Endothelial cell of umbilical vein (primary cell): ENCODE results near the gene EMX1. TPM values are rescaled to one million over a fixed set of nuclear protein-coding genes. Genes with fewer than 3 reads are reported as not detected.

Experiments used
- BruUV-seq: library from RNA; stranded (reverse); fragments of 400-500 nt; replicated peaks from 2 replicates; lab custom pipeline; 2021; lab: Mats Ljungman, UMichigan
- CTCF ChIA-PET: fragments of 300-600, 350-600 bp; sonication (Branson Sonifier 250); formaldehyde crosslinking; loops from one replicate; lab custom pipeline; 2021; ENCODE audit warnings: antibody characterized with exemption, inconsistent platforms; lab: Charles Lee
- POLR2A ChIA-PET: fragments of 300-600, 350-600 bp; sonication (Branson Sonifier 250); formaldehyde crosslinking; loops from one replicate; lab custom pipeline; 2021; ENCODE audit warnings: antibody characterized with exemption, inconsistent platforms; lab: Charles Lee
- DNase-seq: peaks from one replicate; pipeline ENCODE4 v3.0.0-alpha.2; 2011; ENCODE audit warnings: low read depth, low spot score
- FAIRE-seq: peaks from 2 replicates; lab custom pipeline; 2011; peaks lifted over from hg19 to GRCh38; lab: Jason Lieb, UNC
- H2AFZ ChIP-seq: 2 replicates; pipeline ENCODE4 v1.6.0; 2012; ENCODE audit warnings: low read depth, low read length, control low read depth, inconsistent platforms
- H3K27ac ChIP-seq: 2 replicates; pipeline ENCODE4 v1.5.1; 2011; ENCODE audit warnings: low read depth, mild to moderate bottlenecking, control low read depth, low read length, moderate library complexity; ENCODE audit not compliant: insufficient read depth
- H3K27me3 ChIP-seq, 2 experiments: 2 replicates each; pipeline versions ENCODE4 v1.6.0 to v1.6.1; 2011; ENCODE audit warnings: low read length in 2 of 2, mixed read lengths in 1 of 2; ENCODE audit not compliant: control insufficient read depth in 2 of 2, insufficient read depth in 2 of 2
- H3K36me3 ChIP-seq, 2 experiments: 2 replicates in 1 of 2; 3 replicates in 1 of 2; pipeline ENCODE4 v1.5.1; 2011; ENCODE audit warnings: low read length in 2 of 2, mild to moderate bottlenecking in 1 of 2, moderate library complexity in 1 of 2; ENCODE audit not compliant: control insufficient read depth in 2 of 2, insufficient read depth in 2 of 2; ENCODE audit errors: extremely low read depth in 1 of 2
- H3K4me1 ChIP-seq: 3 replicates; pipeline ENCODE4 v1.5.1; 2011; ENCODE audit warnings: mild to moderate bottlenecking, low read length; ENCODE audit not compliant: control insufficient read depth, insufficient read depth; ENCODE audit errors: extremely low read depth
- H3K4me2 ChIP-seq: 2 replicates; pipeline ENCODE4 v1.6.1; 2011; ENCODE audit warnings: low read length, control low read depth, mixed read lengths; ENCODE audit not compliant: insufficient read depth
- H3K4me3 ChIP-seq, 3 experiments: fragments of 200-600 bp in 1 of 3; sonication (generic), shearing (Covaris generic) in 1 of 3; replicated peaks in 1 of 3; 2 replicates each; pipeline ENCODE4 v1.5.1; 2011 to 2016; ENCODE audit warnings: control low read depth in 3 of 3, low read length in 3 of 3, mild to moderate bottlenecking in 2 of 3, inconsistent platforms in 1 of 3, low read depth in 1 of 3, moderate library complexity in 1 of 3; ENCODE audit not compliant: insufficient read depth in 1 of 3
- H3K79me2 ChIP-seq: 2 replicates; pipeline ENCODE4 v1.6.0; 2012; ENCODE audit warnings: low read length, inconsistent platforms; ENCODE audit not compliant: control insufficient read depth, insufficient read depth
- H3K9ac ChIP-seq: replicated peaks from 2 replicates; pipeline ENCODE3; 2011; ENCODE audit warnings: low read length, control low read depth; ENCODE audit not compliant: insufficient read depth; ENCODE audit errors: extremely low read depth
- H3K9me1 ChIP-seq: replicated peaks from 3 replicates; pipeline ENCODE4 v1.6.0; 2011; ENCODE audit warnings: mild to moderate bottlenecking, low read length; ENCODE audit not compliant: control insufficient read depth, insufficient read depth; ENCODE audit errors: extremely low read depth
- H3K9me3 ChIP-seq: replicated peaks from 2 replicates; pipeline ENCODE4 v1.5.1; 2012; ENCODE audit warnings: low read length, inconsistent platforms; ENCODE audit not compliant: control insufficient read depth, insufficient read depth
- H4K20me1 ChIP-seq: replicated peaks from 2 replicates; pipeline ENCODE3; 2011; ENCODE audit warnings: mild to moderate bottlenecking, low read length; ENCODE audit not compliant: control insufficient read depth, insufficient read depth; ENCODE audit errors: extremely low read depth
- EZH2 ChIP-seq: IDR thresholded peaks from 2 replicates; pipeline ENCODE4 v1.6.1; 2012; ENCODE audit warnings: borderline replicate concordance, low read depth, mild to moderate bottlenecking, moderate library complexity, low read length, inconsistent platforms; ENCODE audit not compliant: severe bottlenecking
- FOS ChIP-seq: IDR thresholded peaks from 2 replicates; pipeline ENCODE4 v1.6.1; 2011; ENCODE audit warnings: mild to moderate bottlenecking, low read length, moderate library complexity, borderline replicate concordance; ENCODE audit not compliant: insufficient read depth
- GATA2 ChIP-seq: IDR thresholded peaks from 2 replicates; pipeline ENCODE4 v1.7.0; 2011; ENCODE audit warnings: low read depth, mild to moderate bottlenecking, moderate library complexity, mixed read lengths, low read length; ENCODE audit not compliant: insufficient read length, insufficient read depth
- JUN ChIP-seq: IDR thresholded peaks from 2 replicates; pipeline ENCODE4 v1.6.1; 2011; ENCODE audit warnings: borderline replicate concordance, low read depth; ENCODE audit not compliant: insufficient read length, insufficient read depth
- MYC ChIP-seq: IDR thresholded peaks from one replicate; pipeline ENCODE4 v1.6.1; 2011; ENCODE audit warnings: mild to moderate bottlenecking, low read depth, low read length
- POLR2A ChIP-seq: IDR thresholded peaks from 2 replicates; pipeline ENCODE4 v1.6.1; 2012; ENCODE audit warnings: low read depth, mild to moderate bottlenecking, control low read depth, low read length
- POLR2AphosphoS5 ChIP-seq: IDR thresholded peaks from 2 replicates; pipeline ENCODE4 v1.6.1; 2012; ENCODE audit warnings: low read depth, mild to moderate bottlenecking, control low read depth, low read length, moderate library complexity; ENCODE audit not compliant: insufficient read depth
- dilution Hi-C: fragments of 300-500 bp; cut with MboI; formaldehyde crosslinking; loops from one replicate; pipeline ENCODE4 v1.15.0; 2019; ENCODE audit warnings: low sequenced_read_pairs; ENCODE audit not compliant: extremely low pct_ligation_motif_present
- intact Hi-C: fragments of 100-400 bp; cut with micrococcal nuclease; formaldehyde crosslinking; loops from one replicate; pipeline ENCODE4 v1.10.0; 2022
- polyA plus RNA-seq, 4 experiments: library from polyadenylated mRNA; depleted of rRNA in 3 of 4; stranded (reverse) in 3 of 4; unstranded in 1 of 4; fragments of >200 nt; gene quantifications; 2 replicates each; pipeline versions ENCODE4 v1.2.1 to v1.2.3, GENCODE V29; 2011 to 2012; ENCODE audit warnings: missing spikeins in 1 of 4
- total RNA-seq: library from RNA; stranded (reverse); gene quantifications from 2 replicates; pipeline ENCODE4 v1.2.3, GENCODE V29; 2021
- TF ChIP-seq, protein P1 (sequence below): IDR thresholded peaks from 2 replicates; pipeline ENCODE4 v1.6.1; 2011; ENCODE audit not compliant: insufficient read depth, insufficient read length
- TF ChIP-seq, protein P2 (sequence below), 2 donors: IDR thresholded peaks; 1 replicate in 1 of 2; 2 replicates in 1 of 2; pipeline ENCODE4 v1.5.1; 2011; ENCODE audit warnings: low read length in 2 of 2, mild to moderate bottlenecking in 2 of 2, moderate library complexity in 2 of 2, control low read depth in 1 of 2, inconsistent platforms in 1 of 2, low read depth in 1 of 2; ENCODE audit not compliant: insufficient read depth in 1 of 2; ENCODE audit errors: extremely low read depth in 1 of 2

The EMX1 gene
- total and polyA plus RNA-seq, 2 donors (not counting 3 experiments of a cell fraction or from before 2014, with no cell fraction given) = not detected

DNA sequence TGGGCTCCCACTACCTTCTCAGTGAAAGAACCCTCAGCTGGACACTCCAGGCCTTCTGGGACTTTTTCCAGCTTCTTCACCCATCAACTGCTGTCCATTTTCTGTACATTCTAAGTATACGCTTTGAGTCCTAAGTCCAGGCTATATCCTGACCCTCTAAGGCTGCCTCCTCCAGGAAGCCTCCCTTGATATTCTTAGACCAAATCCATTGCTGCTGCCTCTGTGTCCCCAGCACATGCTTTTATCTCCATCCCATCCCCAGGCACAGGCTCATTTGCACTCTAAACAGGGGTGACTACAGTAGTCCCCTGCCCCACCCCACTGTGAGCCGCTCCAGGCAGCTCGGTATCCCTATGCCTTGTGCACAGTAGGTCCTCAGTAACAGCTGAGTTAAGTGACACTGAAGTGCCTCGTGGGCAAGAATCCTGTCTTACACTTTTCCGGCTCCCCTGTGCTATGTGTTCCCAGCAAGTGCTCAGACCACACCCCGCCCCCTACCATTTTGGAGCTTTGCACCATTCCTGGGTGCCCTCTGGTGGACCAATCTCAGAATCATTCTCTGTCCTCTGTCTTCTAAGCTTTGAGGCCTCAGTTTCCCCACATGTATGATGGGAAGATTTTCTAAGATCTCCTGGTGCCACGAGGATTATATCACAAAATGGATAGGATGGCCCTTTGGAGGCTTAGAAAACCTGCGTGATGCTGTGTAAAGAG, 34.9 kb downstream of the EMX1 start:
- no peak for FAIRE-seq
- TF ChIP-seq, protein P1, sequence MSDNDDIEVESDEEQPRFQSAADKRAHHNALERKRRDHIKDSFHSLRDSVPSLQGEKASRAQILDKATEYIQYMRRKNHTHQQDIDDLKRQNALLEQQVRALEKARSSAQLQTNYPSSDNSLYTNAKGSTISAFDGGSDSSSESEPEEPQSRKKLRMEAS = no peak
- TF ChIP-seq JUN = no peak
- TF ChIP-seq POLR2A = no peak
- no peak for TF ChIP-seq POLR2AphosphoS5
- no peak for TF ChIP-seq EZH2
- TF ChIP-seq GATA2 = no peak
- TF ChIP-seq, protein P2, sequence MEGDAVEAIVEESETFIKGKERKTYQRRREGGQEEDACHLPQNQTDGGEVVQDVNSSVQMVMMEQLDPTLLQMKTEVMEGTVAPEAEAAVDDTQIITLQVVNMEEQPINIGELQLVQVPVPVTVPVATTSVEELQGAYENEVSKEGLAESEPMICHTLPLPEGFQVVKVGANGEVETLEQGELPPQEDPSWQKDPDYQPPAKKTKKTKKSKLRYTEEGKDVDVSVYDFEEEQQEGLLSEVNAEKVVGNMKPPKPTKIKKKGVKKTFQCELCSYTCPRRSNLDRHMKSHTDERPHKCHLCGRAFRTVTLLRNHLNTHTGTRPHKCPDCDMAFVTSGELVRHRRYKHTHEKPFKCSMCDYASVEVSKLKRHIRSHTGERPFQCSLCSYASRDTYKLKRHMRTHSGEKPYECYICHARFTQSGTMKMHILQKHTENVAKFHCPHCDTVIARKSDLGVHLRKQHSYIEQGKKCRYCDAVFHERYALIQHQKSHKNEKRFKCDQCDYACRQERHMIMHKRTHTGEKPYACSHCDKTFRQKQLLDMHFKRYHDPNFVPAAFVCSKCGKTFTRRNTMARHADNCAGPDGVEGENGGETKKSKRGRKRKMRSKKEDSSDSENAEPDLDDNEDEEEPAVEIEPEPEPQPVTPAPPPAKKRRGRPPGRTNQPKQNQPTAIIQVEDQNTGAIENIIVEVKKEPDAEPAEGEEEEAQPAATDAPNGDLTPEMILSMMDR (IDR thresholded peaks at IDR 0.05; ENCODE audit: extremely low read depth in 1 of 2, insufficient read depth in 1 of 2, low read depth in 1 of 2, low read length in 2 of 2) = no peak
- TF ChIP-seq FOS = no peak
- TF ChIP-seq MYC = no peak
- Histone ChIP-seq H3K27ac (no peak overlapping the region), H3K4me2 (no peak overlapping the region), H4K20me1 (no peaks in the 10 kb centered on the region), H2AFZ (no peak overlapping the region), H3K36me3 (no peaks in the 10 kb centered on the region), H3K9me3 (no peaks in the 10 kb centered on the region), H3K4me1 (no peaks in the 10 kb centered on the region), H3K4me3 (no peak overlapping the region), H3K79me2 (no peaks in the 10 kb centered on the region), H3K9me1 (no peaks in the 10 kb centered on the region), H3K27me3 (no peaks in the 10 kb centered on the region), H3K9ac (no peak overlapping the region)
- no peak for DNase-seq
- POLR2A ChIA-PET = no interaction called here
- no TSS peak for BruUV-seq
- CTCF ChIA-PET = interaction anchor here (0.9 to 1.2 kb wide), 3 partner anchors 22 to 60 kb away, joined by 3 to 5 read pairs (median 5); no protein-coding TSS in a partner anchor
- intact Hi-C loops (no loop called here), dilution Hi-C loops (no loop called here)
